Ovary (tissue), 9 donors: ENCODE results near the gene BBS10. TPM values are rescaled to one million over a fixed set of nuclear protein-coding genes. Genes with fewer than 3 reads are reported as not detected.

Source experiments
- DNase-seq, 5 donors: peaks; one replicate each; pipeline ENCODE4 v3.0.0-alpha.2; 2019 to 2020
- H3K27ac ChIP-seq, 2 donors: fragments of 200-600 bp; one replicate each; pipeline versions ENCODE4 v1.5.1 to v1.8.0; 2019 to 2022
- H3K27me3 ChIP-seq: fragments of 200-600 bp; one replicate; pipeline ENCODE4 v1.8.0; 2022
- H3K36me3 ChIP-seq: fragments of 200-600 bp; sonication (generic); one replicate; pipeline ENCODE4 v1.5.1; 2019
- H3K4me1 ChIP-seq: one replicate; pipeline ENCODE4 v1.8.1; 2013; ENCODE audit warnings: mild to moderate bottlenecking, moderate library complexity; ENCODE audit not compliant: insufficient read depth
- H3K4me3 ChIP-seq: fragments of 200-600 bp; sonication (generic); one replicate; pipeline ENCODE4 v1.5.1; 2017
- H3K9me3 ChIP-seq, 2 donors: fragments of 200-600 bp in 1 of 2; sonication (generic) in 1 of 2; one replicate each; pipeline versions ENCODE4 v1.5.1 to v1.8.1; 2013 to 2019; ENCODE audit warnings: mild to moderate bottlenecking in 1 of 2, moderate library complexity in 1 of 2
- CTCF ChIP-seq, 3 donors: fragments of 450-650 bp in 2 of 3; fragments of 200-600 bp in 1 of 3; IDR thresholded peaks; one replicate each; pipeline versions ENCODE4 v1.5.1 to v1.8.0; 2016 to 2022; ENCODE audit warnings: antibody characterized with exemption in 3 of 3, mild to moderate bottlenecking in 1 of 3
- EP300 ChIP-seq: sonication (generic); formaldehyde crosslinking; IDR thresholded peaks from one replicate; pipeline ENCODE4 v1.6.1; 2017; ENCODE audit warnings: antibody characterized with exemption
- POLR2A ChIP-seq: fragments of 450-650 bp; IDR thresholded peaks from one replicate; pipeline ENCODE4 v1.6.1; 2017; ENCODE audit warnings: antibody characterized with exemption, mild to moderate bottlenecking, moderate library complexity
- WGBS, 3 donors: extraction: QIAGEN DNeasy Blood & Tissue Kit in 1 of 3; methylation state at CpG; one replicate each; pipeline versions ENCODE4 v1.1.5 to v1.1.7; 2013 to 2017; 5-methylcytosine and 5-hydroxymethylcytosine counted together
- intact Hi-C, 4 donors: fragments of 100-400 bp; cut with DNase I; formaldehyde crosslinking; loops; one replicate each; pipeline versions ENCODE4 v1.11.0 to v1.15.1; 2022 to 2023
- polyA plus RNA-seq, 2 donors: library from polyadenylated mRNA; stranded (reverse); fragments of 200-250 nt in 1 of 2; fragments of 350-450 nt in 1 of 2; fragmentation: Illumina TruSeq in 1 of 2; extraction: RNeasy Lipid Tissue Mini Kit (QIAGEN cat#74804) in 1 of 2; gene quantifications; one replicate each; pipeline ENCODE4 v1.2.3, GENCODE V29; 2013 to 2014
- total RNA-seq, 7 donors: library from RNA; depleted of rRNA in 2 of 7; stranded (reverse); fragments of >200 nt in 2 of 7; fragmentation: NEBNext Ultra II Directional in 3 of 7; extraction: Animal tissue kit (Norgen Biotek cat#: 25700) in 3 of 7; gene quantifications; one replicate each; pipeline versions ENCODE4 v1.1.0 to v1.2.4, GENCODE V29; 2016 to 2023
- donor health status: DM: no; HTN: no; CAD: no; lungs with moderate emphysema.
- donor health status: DM: no; HTN: no; CAD: no.
- donor health status: Bipolar disorder and iron deficiency.
- donor health status: DM: yes; HTN: yes; CAD: no.
- donor health status: DM: no; HTN: no; CAD: no.
- donor health status: DM: yes; HTN: yes; CAD: no.

The BBS10 gene
- total and polyA plus RNA-seq, 9 donors = 8.3 to 14.8 (median 12.0) TPM

GRCh38 chr12:76316468-76316867, 31.7 kb downstream of the BBS10 start:
- no peaks in the 10 kb centered on the region for H3K27me3 ChIP-seq
- WGBS, 3 donors = 88 to 90% (median 89%) methylated on average over 7 of the region's 7 CpGs
- no peaks in the 10 kb centered on the region for H3K36me3 ChIP-seq
- no peak for DNase-seq
- intact Hi-C loops = no loop called here
- no peak overlapping the region for H3K27ac ChIP-seq
- no peaks in the 10 kb centered on the region for H3K9me3 ChIP-seq
- H3K4me1 ChIP-seq = no peaks in the 10 kb centered on the region
- TF ChIP-seq CTCF (IDR thresholded peaks at IDR 0.05) (no peak), POLR2A (no peak), EP300 (no peak)
- no peak overlapping the region for H3K4me3 ChIP-seq

- no peaks in the 10 kb centered on the region for H3K9me3 ChIP-seq
- no peaks in the 10 kb centered on the region for H3K27me3 ChIP-seq
- H3K27ac ChIP-seq = no peak overlapping the region
- H3K4me1 ChIP-seq = no peaks in the 10 kb centered on the region
- 69 to 75% (median 70%) methylated on average over 9 of the region's 9 CpGs for WGBS, 3 donors
- TF ChIP-seq POLR2A (no peak), EP300 (no peak), CTCF (IDR thresholded peaks at IDR 0.05) (no peak)
- no peak for DNase-seq
- H3K36me3 ChIP-seq = no peaks in the 10 kb centered on the region
- H3K4me3 ChIP-seq = no peak overlapping the region
- intact Hi-C loops = no loop called here
Observed at GRCh38 chr12:76313299-76313698, 34.9 kb downstream of the BBS10 start.

- no peaks in the 10 kb centered on the region for H3K36me3 ChIP-seq
- H3K27ac ChIP-seq = no peak overlapping the region
- H3K4me1 ChIP-seq = no peaks in the 10 kb centered on the region
- H3K4me3 ChIP-seq = no peak overlapping the region
- intact Hi-C loops = no loop called here
- no peaks in the 10 kb centered on the region for H3K27me3 ChIP-seq
- TF ChIP-seq POLR2A = no peak
- TF ChIP-seq CTCF (IDR thresholded peaks at IDR 0.05) = no peak
- no peak for TF ChIP-seq EP300
- WGBS, 3 donors = 70 to 74% (median 72%) methylated on average over 7 of the region's 7 CpGs
- H3K9me3 ChIP-seq = no peaks in the 10 kb centered on the region
- DNase-seq = no peak
Observed at GRCh38 chr12:76312315-76312714, 35.9 kb downstream of the BBS10 start.

- Histone ChIP-seq H3K4me1 (no peaks in the 10 kb centered on the region), H3K9me3 (no peaks in the 10 kb centered on the region), H3K36me3 (no peaks in the 10 kb centered on the region), H3K4me3 (no peak overlapping the region), H3K27me3 (no peaks in the 10 kb centered on the region), H3K27ac (no peak overlapping the region)
- TF ChIP-seq CTCF (IDR thresholded peaks at IDR 0.05) = no peak
- no peak for TF ChIP-seq EP300
- TF ChIP-seq POLR2A = no peak
- DNase-seq = no peak
- 91 to 97% (median 92%) methylated on average over 3 of the region's 3 CpGs for WGBS, 3 donors
- intact Hi-C loops = no loop called here
Observed at GRCh38 chr12:76311796-76312195, 36.4 kb downstream of the BBS10 start.

- no peaks in the 10 kb centered on the region for H3K36me3 ChIP-seq
- no peak overlapping the region for H3K27ac ChIP-seq
- no peak for DNase-seq
- TF ChIP-seq EP300 = no peak
- no peak for TF ChIP-seq POLR2A
- no peak for TF ChIP-seq CTCF (IDR thresholded peaks at IDR 0.05)
- H3K27me3 ChIP-seq = no peaks in the 10 kb centered on the region
- no peak overlapping the region for H3K4me3 ChIP-seq
- H3K4me1 ChIP-seq = no peaks in the 10 kb centered on the region
- intact Hi-C loops = no loop called here
- no peaks in the 10 kb centered on the region for H3K9me3 ChIP-seq
Observed at GRCh38 chr12:76310110-76310509, 38.1 kb downstream of the BBS10 start.
